Activated CD4-positive, alpha-beta T cell treated with anti-CD3 and anti-CD28 coated beads for 4 hours (primary cell): Measurements from ENCODE around the gene DDX3X.
A peak's percentile ranks its signal among the peaks of the same experiment; 100 is the strongest.
"Not testable (repeated sequence)": the region's sequence is repeated elsewhere in the genome, so short reads cannot be mapped to it uniquely, and the experiment has no call there.

Experiments used
- DNase-seq, 2 donors: peaks; one replicate each; pipeline ENCODE4 v3.0.0-alpha.2; 2020

The DDX3X gene

DNA sequence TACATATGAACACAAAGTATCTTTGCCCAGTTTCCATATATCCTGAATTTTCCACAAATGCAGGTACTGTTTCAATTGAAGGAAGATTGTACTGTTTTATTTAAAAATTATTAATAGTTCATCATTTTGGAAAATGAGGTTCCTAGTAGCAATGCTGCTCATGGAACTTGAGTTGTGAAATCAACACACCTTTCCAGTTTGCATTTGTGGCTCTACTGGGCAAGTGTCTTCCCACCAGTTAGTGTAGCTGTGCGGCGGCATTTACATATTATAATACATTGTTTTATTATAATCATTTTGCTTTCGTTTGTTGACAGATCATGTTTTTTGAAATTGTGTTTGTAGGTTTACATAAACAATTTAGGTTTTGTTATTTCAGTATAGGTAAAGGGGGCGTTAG lies 2.0 kb upstream of the DDX3X start:
- DNase-seq = no peak

GRCh38 chrX:41332408-41333002 lies 1.5 kb upstream of the DDX3X start:
- DNase-seq = no peak

GRCh38 chrX:41333003-41333743 lies 789 bp upstream of the DDX3X start:
- DNase-seq = peak; percentile 84 to 90

DNA sequence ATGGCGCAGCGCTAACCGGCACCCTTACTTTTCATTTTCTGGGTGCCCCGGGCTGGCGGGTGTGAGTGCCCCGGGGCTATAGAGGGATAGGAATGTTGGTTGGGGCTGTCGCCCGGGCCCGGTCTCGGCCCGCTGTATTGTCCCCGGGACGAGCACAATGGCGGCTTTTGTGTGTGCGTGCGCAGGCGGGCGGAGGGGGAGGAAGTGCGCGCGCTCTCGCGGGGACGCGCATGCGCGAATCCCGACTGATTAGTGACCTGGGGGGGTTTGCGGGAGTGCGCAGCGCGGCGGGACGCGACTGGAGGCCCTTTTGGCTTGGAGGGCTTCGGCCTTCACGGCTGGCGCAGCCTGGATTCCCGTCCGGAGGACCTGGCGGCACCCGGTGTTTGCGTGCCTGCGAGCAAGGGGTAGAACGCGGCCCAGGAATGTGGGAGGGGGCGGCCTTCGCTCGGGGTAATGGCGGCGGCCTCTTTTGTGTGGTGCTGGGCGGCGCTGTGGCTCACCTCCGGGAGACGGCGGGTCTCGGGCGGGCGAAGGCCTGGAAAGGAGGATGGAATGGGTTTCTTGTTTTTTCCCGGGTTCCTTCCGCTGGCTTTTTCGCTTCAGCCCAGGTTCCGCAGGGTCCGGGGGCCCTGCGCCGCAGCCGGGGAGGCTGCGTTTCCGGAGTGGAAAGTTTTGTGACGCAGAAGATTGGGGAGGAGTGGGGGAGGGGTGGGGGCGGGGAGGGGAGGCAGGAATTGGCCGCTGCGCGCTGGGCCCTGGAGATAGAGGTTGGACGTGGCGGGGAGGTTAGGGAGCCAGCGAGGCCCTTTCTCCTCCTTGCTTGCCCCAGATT lies 618 bp downstream of the DDX3X start:
- peak; percentile 72 to 80 for DNase-seq

DNA sequence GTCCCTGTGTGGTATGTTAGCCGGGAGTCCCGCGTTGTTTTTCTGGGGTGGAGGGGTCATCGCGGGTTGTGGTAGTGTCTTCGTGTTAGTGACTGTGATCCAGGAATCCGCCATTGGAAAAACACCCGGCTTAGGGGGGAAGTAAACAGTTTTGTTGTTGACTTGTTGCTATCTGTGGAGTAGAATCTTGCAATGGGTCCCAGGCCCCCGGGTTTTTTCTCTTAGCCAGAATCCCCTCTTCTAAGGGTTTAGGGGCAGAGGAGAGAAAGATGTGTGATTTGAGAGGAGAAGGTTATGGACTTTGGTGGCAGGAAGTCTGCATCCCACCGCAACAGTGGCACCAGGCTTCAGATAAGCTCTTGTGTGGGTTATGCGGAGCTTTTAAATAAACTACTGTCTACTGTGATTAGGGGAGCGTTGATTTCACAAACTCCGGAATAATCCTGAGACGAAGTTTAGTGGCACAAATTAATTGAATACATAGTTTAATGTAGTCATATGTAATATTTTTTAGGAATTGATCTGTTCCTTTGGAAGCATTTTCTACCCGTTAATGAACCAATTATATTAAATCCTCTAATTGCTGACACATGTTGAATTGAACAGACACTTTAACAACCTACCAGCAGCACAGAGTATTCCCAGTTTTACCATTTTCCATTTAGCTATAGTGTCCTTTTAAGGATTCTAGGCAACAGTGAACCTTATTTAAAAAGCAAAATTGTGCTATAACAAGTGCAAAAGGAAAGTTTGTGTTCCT lies 1.4 kb downstream of the DDX3X start:
- no peak for DNase-seq

DNA sequence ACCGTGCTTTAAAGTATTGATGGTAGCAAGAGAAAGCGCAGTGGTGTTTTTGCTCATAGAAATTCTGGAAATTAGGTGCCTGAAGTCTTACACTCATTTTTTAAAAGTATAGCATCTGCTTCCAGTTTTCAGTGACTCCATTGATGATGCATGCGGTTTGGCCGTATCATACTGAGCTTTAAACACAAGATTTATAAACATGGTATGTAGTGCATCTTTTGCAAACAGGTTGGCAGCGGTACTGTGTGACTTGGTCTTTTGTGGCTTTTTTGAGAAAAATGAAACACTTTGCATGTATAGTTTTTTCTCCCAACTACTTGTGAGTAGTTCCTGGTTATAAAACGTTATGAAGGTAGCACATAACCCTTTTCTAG lies 2.0 kb downstream of the DDX3X start:
- no peak for DNase-seq

DNA sequence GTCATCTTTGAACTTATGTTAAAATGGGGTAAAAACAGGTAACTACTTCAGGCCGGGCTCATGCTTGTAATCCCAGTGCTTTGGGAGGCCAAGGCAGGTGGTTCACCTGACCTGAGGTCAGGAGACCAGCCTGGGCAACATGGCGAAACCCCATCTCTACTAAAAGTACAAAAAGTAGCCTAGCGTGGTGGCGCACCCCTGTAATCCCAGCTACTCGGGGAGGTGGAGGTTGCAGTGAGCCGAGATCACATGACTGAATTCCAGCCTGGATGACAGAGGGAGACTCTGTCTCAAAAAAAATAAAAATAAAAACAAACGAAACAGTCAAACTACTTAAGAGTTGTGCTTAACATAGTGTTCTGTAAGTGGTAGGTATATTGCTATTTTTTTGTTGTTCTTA lies 2.5 kb downstream of the DDX3X start:
- DNase-seq = no peak

GRCh38 chrX:41337140-41337539 lies 3.2 kb downstream of the DDX3X start:
- DNase-seq = no peak

GRCh38 chrX:41338436-41338835 lies 4.5 kb downstream of the DDX3X start:
- no peak for DNase-seq

DNA sequence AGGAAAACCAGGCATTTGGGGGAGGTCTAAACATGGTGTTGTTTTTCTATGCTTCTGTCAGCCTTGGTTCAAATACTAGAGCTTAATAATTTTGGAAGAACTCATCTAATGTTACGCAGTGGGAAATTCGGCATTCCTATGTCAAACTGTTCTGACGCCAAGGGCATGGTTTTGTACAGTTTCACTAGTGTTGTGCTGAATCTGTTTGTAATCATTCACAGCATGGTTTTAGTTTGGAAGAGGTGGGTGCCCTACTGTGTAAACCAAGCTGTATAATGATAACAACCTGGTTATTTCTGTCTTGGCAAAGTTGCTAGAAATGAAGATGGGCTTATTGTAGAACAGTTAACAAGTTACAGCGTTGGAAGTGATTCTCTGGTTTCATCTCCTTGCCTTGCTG lies 5.2 kb downstream of the DDX3X start:
- no peak for DNase-seq

DNA sequence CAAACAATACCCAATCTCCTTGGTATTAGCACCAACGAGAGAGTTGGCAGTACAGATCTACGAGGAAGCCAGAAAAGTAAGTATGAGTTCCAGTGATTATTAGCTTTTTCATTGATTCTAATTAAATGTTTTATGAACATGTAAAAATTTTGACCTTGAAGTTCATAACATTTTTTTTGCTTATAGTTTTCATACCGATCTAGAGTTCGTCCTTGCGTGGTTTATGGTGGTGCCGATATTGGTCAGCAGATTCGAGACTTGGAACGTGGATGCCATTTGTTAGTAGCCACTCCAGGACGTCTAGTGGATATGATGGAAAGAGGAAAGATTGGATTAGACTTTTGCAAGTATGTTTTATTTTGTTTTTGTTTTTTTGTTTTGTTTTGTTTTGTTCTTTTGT lies 10.1 kb downstream of the DDX3X start:
- DNase-seq = no peak

- no peak for DNase-seq
These were observed 13.2 kb downstream of the DDX3X start for GRCh38 chrX:41347186-41347585.

GRCh38 chrX:41348551-41348950 lies 14.6 kb downstream of the DDX3X start:
- DNase-seq = no peak

DNA sequence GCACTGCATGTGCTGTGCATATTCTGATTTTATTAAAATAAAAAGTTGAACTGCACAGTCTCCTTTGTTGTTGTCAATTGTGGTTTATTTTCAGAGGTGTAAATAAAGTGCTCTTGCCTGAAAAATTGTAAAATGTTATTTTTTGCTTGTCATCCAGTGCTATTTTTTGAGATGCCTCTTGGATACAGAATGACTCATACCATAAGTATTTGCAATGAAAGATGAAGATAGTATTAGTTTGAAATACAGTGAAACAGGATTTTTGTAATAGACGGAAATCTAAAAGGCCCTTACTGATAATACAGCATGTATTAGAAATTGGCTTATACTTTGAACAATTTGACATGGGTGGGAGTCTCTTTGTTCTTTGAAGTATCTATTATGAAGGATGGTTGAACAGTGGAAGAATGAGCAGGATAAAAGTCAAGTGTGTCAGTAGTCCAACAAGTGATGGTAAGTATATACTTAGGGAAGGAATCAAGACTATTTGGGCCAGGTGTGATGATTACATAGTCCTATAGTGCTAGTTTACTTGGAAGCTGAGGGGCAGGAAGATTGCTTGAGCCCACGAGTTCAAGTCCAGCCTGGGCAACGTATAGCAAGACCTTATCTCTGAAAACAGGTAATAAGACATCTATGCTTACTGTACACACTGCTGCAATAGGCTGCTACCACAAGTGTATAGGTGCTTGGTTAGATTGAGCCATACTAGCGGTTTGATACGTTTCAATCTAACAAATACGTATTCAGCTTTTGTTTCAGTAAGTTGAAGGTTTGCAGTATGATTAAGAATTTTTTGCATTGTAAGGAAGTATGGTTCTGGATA lies 16.4 kb downstream of the DDX3X start:
- DNase-seq = no peak

GRCh38 chrX:41350976-41351569 lies 17.1 kb downstream of the DDX3X start:
- DNase-seq = no peak

DNA sequence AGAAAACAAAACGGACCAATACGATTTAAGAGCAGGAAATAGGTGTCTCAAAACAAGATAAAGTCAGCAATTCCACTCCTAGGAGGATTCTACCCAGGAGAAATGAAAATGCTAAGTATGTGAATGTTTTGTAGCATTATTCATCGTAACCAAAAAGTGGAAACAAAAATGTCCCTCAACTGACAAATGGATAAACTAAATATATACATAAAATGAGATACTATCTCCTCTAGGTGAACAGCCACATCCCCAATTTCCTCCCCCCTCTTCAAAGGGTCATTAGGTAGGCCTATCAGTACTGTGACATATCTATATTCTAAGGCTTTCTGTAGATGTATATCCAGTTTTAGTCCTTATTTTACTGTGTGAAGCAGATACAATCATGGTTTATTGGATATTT lies 18.0 kb downstream of the DDX3X start:
- DNase-seq = no peak

GRCh38 chrX:41352329-41352838 lies 18.4 kb downstream of the DDX3X start:
- DNase-seq = no peak

DNA sequence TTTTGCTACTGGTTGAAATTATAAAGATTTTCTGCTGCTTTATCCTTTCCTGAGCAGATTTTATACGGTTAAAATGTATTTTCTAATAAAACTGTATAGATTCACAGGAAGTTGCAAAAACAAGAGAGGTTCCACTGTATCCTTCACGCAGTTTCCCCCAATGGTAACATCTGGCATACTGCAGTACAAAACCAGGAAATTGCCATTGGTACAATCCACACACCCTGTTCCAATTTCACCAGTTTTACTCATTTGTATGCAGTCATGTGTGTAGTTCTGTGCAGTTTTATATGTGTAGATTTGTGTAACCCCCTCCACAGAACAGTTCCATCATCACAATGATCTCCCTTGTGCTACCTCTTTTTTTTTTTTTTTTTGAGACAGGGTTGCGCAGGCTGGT lies 20.0 kb downstream of the DDX3X start:
- DNase-seq = no peak

DNA sequence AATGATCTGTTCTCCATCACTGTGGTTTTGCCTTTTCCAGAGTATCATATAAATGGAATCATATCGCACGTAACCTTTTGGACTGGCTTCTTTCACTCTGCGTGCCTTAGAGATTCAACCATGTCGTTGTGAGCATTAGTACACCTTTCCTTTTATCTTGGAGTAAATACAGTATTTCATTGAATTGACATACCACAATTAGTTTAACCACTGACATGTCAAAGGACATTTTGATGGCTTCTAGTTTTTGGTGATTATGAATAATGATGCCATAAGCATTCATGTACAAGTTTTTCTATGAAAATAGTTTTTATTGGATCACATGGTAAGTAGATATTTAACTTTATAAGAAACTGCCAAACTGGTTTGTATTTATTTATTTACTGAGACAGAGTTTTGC lies 35.2 kb downstream of the DDX3X start:
- no peak for DNase-seq

- not testable (repeated sequence) for DNase-seq
These were observed 37.6 kb downstream of the DDX3X start for GRCh38 chrX:41371575-41371974.

- DNase-seq = no peak
These were observed 40.1 kb downstream of the DDX3X start for GRCh38 chrX:41373989-41374606.
